Sigmoid colon (tissue), 7 donors: ENCODE data around the gene PAXX. TPM values are rescaled to one million over a fixed set of nuclear protein-coding genes. Genes with fewer than 3 reads are reported as not detected.

ENCODE experiments used
- DNase-seq: peaks from one replicate; pipeline ENCODE4 v3.0.0-alpha.2; 2019
- H3K27ac ChIP-seq, 4 donors: fragments of 200-600 bp; sonication (generic); one replicate each; pipeline ENCODE4 v1.5.1; 2016 to 2019; ENCODE audit warnings: mild to moderate bottlenecking in 1 of 4
- H3K27me3 ChIP-seq, 3 donors: fragments of 200-600 bp; sonication (generic); one replicate each; pipeline ENCODE4 v1.5.1; 2019; ENCODE audit warnings: mild to moderate bottlenecking in 1 of 3
- H3K36me3 ChIP-seq, 4 donors: fragments of 200-600 bp; sonication (generic); one replicate each; pipeline ENCODE4 v1.5.1; 2016 to 2019
- H3K4me1 ChIP-seq, 4 donors: fragments of 200-600 bp; sonication (generic); one replicate each; pipeline ENCODE4 v1.5.1; 2017 to 2019
- H3K4me3 ChIP-seq, 4 donors: fragments of 200-600 bp; sonication (generic); one replicate each; pipeline ENCODE4 v1.5.1; 2017 to 2019; ENCODE audit warnings: mild to moderate bottlenecking in 2 of 4, moderate library complexity in 1 of 4
- H3K9me3 ChIP-seq, 4 donors: fragments of 200-600 bp in 3 of 4; sonication (generic) in 3 of 4; one replicate each; pipeline versions ENCODE4 v1.5.1 to v1.6.1; 2013 to 2019
- EP300 ChIP-seq, 4 donors: sonication (generic); formaldehyde crosslinking; IDR thresholded peaks; one replicate each; pipeline ENCODE4 v1.6.1; 2017; ENCODE audit warnings: antibody characterized with exemption in 4 of 4
- POLR2A ChIP-seq, 2 donors: fragments of 450-650 bp; IDR thresholded peaks; one replicate each; pipeline ENCODE4 v1.6.1; 2016; ENCODE audit warnings: antibody characterized with exemption in 2 of 2, mild to moderate bottlenecking in 2 of 2, moderate library complexity in 2 of 2
- POLR2AphosphoS5 ChIP-seq, 4 donors: sonication (generic); formaldehyde crosslinking; IDR thresholded peaks; one replicate each; pipeline ENCODE4 v1.6.1; 2017; ENCODE audit warnings: antibody characterized with exemption in 4 of 4
- WGBS, 2 donors: extraction: QIAGEN DNeasy Blood & Tissue Kit; methylation state at CpG; one replicate each; pipeline ENCODE4 v1.1.7; 2013; 5-methylcytosine and 5-hydroxymethylcytosine counted together
- intact Hi-C: fragments of 100-400 bp; cut with DNase I; formaldehyde crosslinking; loops from one replicate; pipeline ENCODE4 v1.15.1; 2023
- polyA plus RNA-seq, 3 donors: library from polyadenylated mRNA; stranded (reverse); fragments of 200-250 nt; gene quantifications; one replicate each; pipeline ENCODE4 v1.2.3, GENCODE V29; 2013
- total RNA-seq, 4 donors: library from RNA; depleted of rRNA; stranded (reverse); fragments of >200 nt; gene quantifications; one replicate each; pipeline ENCODE4 v1.1.0, GENCODE V29; 2016
- TF ChIP-seq, protein P1 (sequence below), 4 experiments: fragments of 450-650 bp in 3 of 4; fragments of 200-600 bp in 1 of 4; IDR thresholded peaks; one replicate each; pipeline ENCODE4 v1.5.1; 2016 to 2019; ENCODE audit warnings: antibody characterized with exemption in 4 of 4, mild to moderate bottlenecking in 3 of 4, moderate library complexity in 2 of 4
- donor health status: healthy with polysubstance abuse.
- donor health status: Bipolar disorder and iron deficiency.
- donor health status: healthy.

PAXX gene
- total and polyA plus RNA-seq, 7 donors: 28.0 to 80.9 (median 36.3) TPM

DNA sequence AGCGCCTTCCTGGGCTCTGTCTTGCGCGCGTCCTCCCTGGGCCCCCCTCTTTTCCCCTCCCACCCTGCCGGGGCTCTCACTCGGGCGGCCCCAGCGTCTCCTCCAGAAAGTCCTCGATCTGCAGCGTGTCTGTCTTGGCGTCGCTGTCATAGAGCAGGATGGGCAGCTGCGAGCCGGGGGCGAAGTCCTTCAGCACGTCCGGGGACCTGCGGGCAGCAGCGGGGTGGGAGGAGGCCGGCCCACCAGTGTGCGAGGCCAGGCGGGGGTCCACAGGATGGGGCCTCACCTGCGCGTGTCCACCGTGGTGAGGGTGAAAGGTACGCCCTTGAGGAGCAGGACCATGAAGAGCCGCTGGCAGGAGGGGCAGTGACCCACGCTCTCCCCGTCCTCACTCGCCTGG is 3.1 kb downstream of the PAXX start:
- H3K4me1 ChIP-seq: peaks cover 0 to 42% (median 35%) of the 10 kb centered on the region in 4 donors

DNA sequence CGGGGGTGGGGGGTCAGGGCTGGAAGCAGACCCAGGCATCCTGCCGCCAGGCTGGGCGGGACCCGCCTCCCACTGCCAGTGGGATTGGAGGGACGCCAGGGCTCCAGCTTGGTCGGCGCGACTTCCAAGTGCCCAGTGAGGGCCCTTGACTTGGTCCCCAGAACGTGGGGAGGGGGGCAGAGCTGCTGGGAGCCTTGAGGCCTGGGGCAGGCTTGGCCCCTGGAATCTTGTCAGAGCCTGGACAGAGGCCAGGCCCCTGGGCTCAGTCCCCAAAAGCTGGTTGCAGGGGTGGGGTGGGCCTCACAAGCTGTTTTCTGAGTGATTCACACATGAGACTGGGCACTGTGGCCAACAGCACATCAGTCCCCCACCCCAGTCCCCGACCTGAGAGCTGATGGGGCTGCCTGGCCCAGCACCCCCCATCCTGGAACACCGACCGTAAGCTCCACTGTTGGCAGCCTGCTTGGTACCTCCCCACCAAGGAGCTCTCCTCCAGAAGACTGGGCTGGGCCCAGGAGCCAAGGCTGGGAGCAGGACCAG is 3.6 kb downstream of the PAXX start:
- DNase-seq: no peak
- TF ChIP-seq, protein P1, sequence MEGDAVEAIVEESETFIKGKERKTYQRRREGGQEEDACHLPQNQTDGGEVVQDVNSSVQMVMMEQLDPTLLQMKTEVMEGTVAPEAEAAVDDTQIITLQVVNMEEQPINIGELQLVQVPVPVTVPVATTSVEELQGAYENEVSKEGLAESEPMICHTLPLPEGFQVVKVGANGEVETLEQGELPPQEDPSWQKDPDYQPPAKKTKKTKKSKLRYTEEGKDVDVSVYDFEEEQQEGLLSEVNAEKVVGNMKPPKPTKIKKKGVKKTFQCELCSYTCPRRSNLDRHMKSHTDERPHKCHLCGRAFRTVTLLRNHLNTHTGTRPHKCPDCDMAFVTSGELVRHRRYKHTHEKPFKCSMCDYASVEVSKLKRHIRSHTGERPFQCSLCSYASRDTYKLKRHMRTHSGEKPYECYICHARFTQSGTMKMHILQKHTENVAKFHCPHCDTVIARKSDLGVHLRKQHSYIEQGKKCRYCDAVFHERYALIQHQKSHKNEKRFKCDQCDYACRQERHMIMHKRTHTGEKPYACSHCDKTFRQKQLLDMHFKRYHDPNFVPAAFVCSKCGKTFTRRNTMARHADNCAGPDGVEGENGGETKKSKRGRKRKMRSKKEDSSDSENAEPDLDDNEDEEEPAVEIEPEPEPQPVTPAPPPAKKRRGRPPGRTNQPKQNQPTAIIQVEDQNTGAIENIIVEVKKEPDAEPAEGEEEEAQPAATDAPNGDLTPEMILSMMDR (IDR thresholded peaks at IDR 0.05): no peak

More for the DNA sequence above, 3.1 kb downstream of the PAXX start:
- TF ChIP-seq EP300 (IDR thresholded peaks at IDR 0.05): no peak
- TF ChIP-seq POLR2AphosphoS5 (IDR thresholded peaks at IDR 0.05): no peak
- no peak for TF ChIP-seq POLR2A (IDR thresholded peaks at IDR 0.05)
- TF ChIP-seq, protein P1 (IDR thresholded peaks at IDR 0.05): no peak
- Histone ChIP-seq H3K27ac (no peak overlapping the region), H3K9me3 (peaks cover 0 to 4% (median 0%) of the 10 kb centered on the region in 4 donors), H3K27me3 (peaks cover 26 to 58% (median 44%) of the 10 kb centered on the region in 3 donors), H3K36me3 (peaks cover 0 to 5% (median 3%) of the 10 kb centered on the region in 4 donors), H3K4me3 (no peak overlapping the region)
- WGBS, 2 donors: 43 to 46% methylated on average over 30 of the region's 30 CpGs
- intact Hi-C loops: no loop called here
- DNase-seq: no peak

DNA sequence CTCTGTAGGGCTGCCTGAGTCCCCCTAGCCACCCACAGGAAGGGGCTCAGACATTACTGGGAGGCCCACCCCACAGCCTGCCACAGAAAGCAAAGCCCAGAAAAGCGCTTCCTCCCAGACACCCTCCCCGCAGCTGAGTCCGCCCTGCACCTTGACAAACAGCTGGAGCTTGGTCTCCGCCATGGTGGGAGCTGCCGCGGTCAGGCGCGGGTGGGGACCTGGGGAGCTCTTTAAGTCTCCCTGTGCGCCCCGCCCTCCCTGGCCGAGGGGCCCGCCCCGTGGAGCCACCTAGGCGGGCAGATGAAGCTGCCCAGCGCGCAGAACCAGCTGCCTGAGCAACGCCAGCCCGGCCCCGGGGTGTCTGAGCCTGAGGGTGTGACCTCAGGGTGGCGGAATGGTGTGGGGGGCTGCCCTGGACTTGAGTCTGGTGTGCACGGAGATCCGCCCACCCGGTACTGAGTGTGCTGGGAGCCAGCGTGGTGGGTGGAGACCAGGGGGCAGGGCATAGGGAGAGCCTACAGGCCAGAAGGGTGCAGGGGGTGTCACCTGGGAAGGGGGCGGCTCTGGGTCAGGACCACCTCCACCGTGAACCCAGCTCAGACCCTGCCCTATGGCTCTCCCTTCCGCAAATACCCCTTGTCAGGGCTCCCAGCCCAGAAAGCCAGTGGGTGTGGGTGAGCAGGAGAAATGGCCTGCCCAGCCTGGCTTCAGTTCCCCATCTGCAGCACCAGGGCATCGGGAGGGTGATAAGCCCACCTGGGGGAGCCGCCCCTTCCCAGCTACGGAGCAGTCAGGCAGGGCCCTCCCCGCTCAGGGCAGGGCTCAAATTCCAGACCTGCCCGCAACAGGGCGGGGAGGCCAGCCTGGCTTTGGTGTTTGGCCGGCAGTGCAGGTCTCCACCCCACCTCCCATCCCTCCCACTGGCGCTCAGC is 4.4 kb downstream of the PAXX start, which contains the start of gene CLIC3:
TSS of gene CLIC3 (minus strand) at position 208 of the 932 bp plus-strand sequence. CDS start at position 183, 25 bp downstream.
- no peaks in the 10 kb centered on the region for H3K9me3 ChIP-seq
- TF ChIP-seq POLR2A (IDR thresholded peaks at IDR 0.05): no peak
- no peak for TF ChIP-seq EP300 (IDR thresholded peaks at IDR 0.05)
- no peak for TF ChIP-seq POLR2AphosphoS5 (IDR thresholded peaks at IDR 0.05)
- TF ChIP-seq, protein P1 (IDR thresholded peaks at IDR 0.05): no peak
- 7 to 16% methylated on average over 35 of the region's 35 CpGs for WGBS, 2 donors
- no peak within 1 kb of the TSS for H3K4me3 ChIP-seq
- peaks cover 26 to 58% (median 44%) of the 10 kb centered on the region in 3 donors for H3K27me3 ChIP-seq
- no peak for DNase-seq
- intact Hi-C loops: loop anchor here (2.0 kb wide), 1 partner anchor 30 kb away; no protein-coding TSS in a partner anchor
- H3K27ac ChIP-seq: no peak within 1 kb of the TSS
- peaks cover 0 to 5% (median 3%) of the 10 kb centered on the region in 4 donors for H3K36me3 ChIP-seq
- peaks cover 0 to 37% (median 33%) of the 10 kb centered on the region in 4 donors for H3K4me1 ChIP-seq

More for the DNA sequence above, 3.6 kb downstream of the PAXX start:
- intact Hi-C loops: loop anchor here (2.0 kb wide), 1 partner anchor 31 kb away; no protein-coding TSS in a partner anchor
- peaks cover 0 to under 1% (median 0%) of the 10 kb centered on the region in 4 donors for H3K9me3 ChIP-seq
- WGBS, 2 donors: 20 to 46% methylated on average over 12 of the region's 12 CpGs
- no peak overlapping the region for H3K27ac ChIP-seq
- peaks cover 26 to 58% (median 44%) of the 10 kb centered on the region in 3 donors for H3K27me3 ChIP-seq
- H3K4me1 ChIP-seq: peaks cover 0 to 42% (median 35%) of the 10 kb centered on the region in 4 donors
- H3K36me3 ChIP-seq: peaks cover 0 to 5% (median 3%) of the 10 kb centered on the region in 4 donors
- no peak overlapping the region for H3K4me3 ChIP-seq

DNA sequence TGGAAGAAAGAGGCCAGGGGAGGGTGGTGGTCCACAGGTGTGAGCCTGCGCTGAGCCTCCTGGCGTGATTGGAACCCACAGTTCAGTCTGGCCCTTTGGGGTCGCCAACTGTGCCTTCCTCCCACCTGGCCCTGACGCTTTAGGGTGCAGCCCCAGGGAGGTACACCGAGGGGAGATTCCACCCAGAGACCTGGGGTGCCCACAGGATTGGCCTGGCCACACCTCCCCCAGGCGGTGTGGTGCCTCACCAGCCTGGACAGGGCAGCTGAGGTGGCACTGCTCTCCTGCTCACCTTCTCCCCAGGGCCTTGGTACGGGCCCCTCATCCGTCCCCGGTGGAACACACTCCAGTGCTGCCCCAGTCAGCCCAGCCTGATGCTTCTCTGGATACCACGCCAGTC is 5.1 kb downstream of the PAXX start:
- Histone ChIP-seq H3K36me3 (peaks cover 0 to 5% (median 3%) of the 10 kb centered on the region in 4 donors), H3K9me3 (no peaks in the 10 kb centered on the region), H3K27ac (no peak overlapping the region), H3K4me3 (no peak overlapping the region), H3K4me1 (peaks cover 0 to 34% (median 32%) of the 10 kb centered on the region in 4 donors), H3K27me3 (peaks cover 26 to 58% (median 44%) of the 10 kb centered on the region in 3 donors)
- intact Hi-C loops: loop anchor here (2.0 kb wide), 1 partner anchor 29 kb away; no protein-coding TSS in a partner anchor
- TF ChIP-seq POLR2AphosphoS5 (IDR thresholded peaks at IDR 0.05) (no peak), EP300 (IDR thresholded peaks at IDR 0.05) (no peak), POLR2A (IDR thresholded peaks at IDR 0.05) (no peak)
- TF ChIP-seq, protein P1 (IDR thresholded peaks at IDR 0.05): no peak
- DNase-seq: no peak
- WGBS, 2 donors: 48 to 69% methylated on average over 10 of the region's 10 CpGs
